Cardiac septum (tissue), 1 donor: ENCODE measurements around the gene ARL6IP4. TPM values are rescaled to one million over a fixed set of nuclear protein-coding genes. Genes with fewer than 3 reads are reported as not detected.
"Not testable (repeated sequence)": the region's sequence is repeated elsewhere in the genome, so short reads cannot be mapped to it uniquely, and the experiment has no call there.

ENCODE experiments used
- DNase-seq: peaks from one replicate; pipeline ENCODE4 v3.0.0-alpha.2; 2020; ENCODE audit warnings: low spot score
- intact Hi-C: fragments of 100-400 bp; cut with DNase I; formaldehyde crosslinking; loops from one replicate; pipeline ENCODE4 v1.14.0; 2022
- long read RNA-seq: library from polyadenylated mRNA; unstranded; transcript quantifications from one replicate; pipeline ENCODE4 v2.0.0, GENCODE V29; 2021
- total RNA-seq: library from RNA; stranded (reverse); fragmentation: NEBNext Ultra II Directional; extraction: Animal tissue kit (Norgen Biotek cat#: 25700); gene quantifications from one replicate; pipeline ENCODE4 v1.2.1, GENCODE V29; 2021
- donor health status: DM: no; HTN: no; CAD: no.

Gene ARL6IP4
- total RNA-seq, result 139 TPM
- long read RNA-seq, transcript ARL6IP4-201 (6 exons, 1,644 nt), result minor isoform, 5 of 188 reads
- long read RNA-seq, transcript ARL6IP4-210 (6 exons, 1,491 nt), result minor isoform, 18 of 188 reads
- long read RNA-seq, transcript ARL6IP4-208 (6 exons, 796 nt), result major isoform, 23 of 188 reads
- long read RNA-seq, transcript ARL6IP4-220 (6 exons, 1,591 nt), result major isoform, 23 of 188 reads
- long read RNA-seq, partial matches to known transcripts, result 30 of 188 reads
- long read RNA-seq, other reads (novel, unspliced or antisense), result 81 of 188 reads

GRCh38 chr12:122980183-122981035 lies at the start of gene ARL6IP4:
ARL6IP4 (plus strand) TSS chr12:122980681; CDS start chr12:122981140, 459 bp downstream.
- intact Hi-C loops, result loop anchor here (5.0 kb wide), 1 partner anchor 172 kb away; the partner anchor contains the start of gene PITPNM2
- peak; percentile 87 for DNase-seq

GRCh38 chr12:122932207-122932606 lies 48.3 kb upstream of the ARL6IP4 start:
- intact Hi-C loops, result no loop called here
- DNase-seq, result no peak

GRCh38 chr12:122934722-122935121 lies 45.8 kb upstream of the ARL6IP4 start:
- no peak for DNase-seq
- intact Hi-C loops, result no loop called here

GRCh38 chr12:122935318-122935717 lies 45.2 kb upstream of the ARL6IP4 start:
- intact Hi-C loops, result no loop called here
- no peak for DNase-seq

GRCh38 chr12:122937622-122938091 lies 42.8 kb upstream of the ARL6IP4 start:
- intact Hi-C loops, result no loop called here
- no peak for DNase-seq

GRCh38 chr12:122939125-122939524 lies 41.4 kb upstream of the ARL6IP4 start:
- DNase-seq, result no peak
- intact Hi-C loops, result no loop called here

- not testable (repeated sequence) for DNase-seq
- intact Hi-C loops, result loop anchor here (5.0 kb wide), 1 partner anchor 44 kb away; the partner anchor contains the start of gene VPS37B
These were observed 39.1 kb upstream of the ARL6IP4 start for GRCh38 chr12:122941351-122941750.

GRCh38 chr12:122942637-122943036 lies 37.8 kb upstream of the ARL6IP4 start:
- intact Hi-C loops, result loop anchor here (5.0 kb wide), 1 partner anchor 45 kb away; the partner anchor contains the start of gene VPS37B
- DNase-seq, result no peak

- intact Hi-C loops, result loop anchor here (5.0 kb wide), 1 partner anchor 46 kb away; the partner anchor contains the start of gene VPS37B
- DNase-seq, result no peak
These were observed 37.3 kb upstream of the ARL6IP4 start for GRCh38 chr12:122943196-122943595.

- DNase-seq, result no peak
- intact Hi-C loops, result loop anchor here (5.0 kb wide), 1 partner anchor 48 kb away; the partner anchor contains the start of gene VPS37B
These were observed 35.6 kb upstream of the ARL6IP4 start for GRCh38 chr12:122944605-122945592.

GRCh38 chr12:122946690-122947341 lies 33.7 kb upstream of the ARL6IP4 start:
- peak; percentile 92 for DNase-seq
- intact Hi-C loops, result no loop called here

- DNase-seq, result no peak
- intact Hi-C loops, result no loop called here
These were observed 33.1 kb upstream of the ARL6IP4 start for GRCh38 chr12:122947352-122947792.

- intact Hi-C loops, result no loop called here
These were observed 31.9 kb upstream of the ARL6IP4 start for GRCh38 chr12:122948605-122949004.

GRCh38 chr12:122949405-122949804 lies 31.1 kb upstream of the ARL6IP4 start:
- no peak for DNase-seq
- intact Hi-C loops, result no loop called here

More at GRCh38 chr12:122948605-122949004, 31.9 kb upstream of the ARL6IP4 start:
- DNase-seq, result no peak

GRCh38 chr12:122949816-122950675 lies 30.4 kb upstream of the ARL6IP4 start:
- intact Hi-C loops, result no loop called here
- no peak for DNase-seq

GRCh38 chr12:122951406-122951805 lies 29.1 kb upstream of the ARL6IP4 start:
- DNase-seq, result no peak
- intact Hi-C loops, result no loop called here
